NCI-H1694 (cell line): ENCODE results near the gene MYBPH.

ENCODE experiments used
- DNase-seq: peaks from one replicate; lab custom pipeline; 2025; lab: John Stamatoyannopoulos, UW

Gene MYBPH

GRCh38 chr1:203148579-203148978, 27.0 kb downstream of the MYBPH start:
- DNase-seq = no peak

GRCh38 chr1:203148127-203148526, 27.5 kb downstream of the MYBPH start:
- peak; percentile 14 for DNase-seq

- no peak for DNase-seq
Measured at GRCh38 chr1:203147376-203147775, 28.2 kb downstream of the MYBPH start.

GRCh38 chr1:203146537-203146936, 29.1 kb downstream of the MYBPH start:
- no peak for DNase-seq

- DNase-seq = no peak
Measured at GRCh38 chr1:203146042-203146369, 29.6 kb downstream of the MYBPH start.

- DNase-seq = peak; percentile 19
Measured at GRCh38 chr1:203145321-203146041, 30.1 kb downstream of the MYBPH start.

GRCh38 chr1:203144661-203145060, 31.0 kb downstream of the MYBPH start:
- DNase-seq = no peak

- DNase-seq = no peak
Measured at GRCh38 chr1:203143641-203144040, 32.0 kb downstream of the MYBPH start.

- DNase-seq = no peak
Measured at GRCh38 chr1:203142684-203143408, 32.8 kb downstream of the MYBPH start.

- no peak for DNase-seq
Measured at GRCh38 chr1:203142124-203142523, 33.5 kb downstream of the MYBPH start.

- DNase-seq = no peak
Measured at GRCh38 chr1:203140743-203141520, 34.7 kb downstream of the MYBPH start.

GRCh38 chr1:203139976-203140475, 35.6 kb downstream of the MYBPH start:
- no peak for DNase-seq

GRCh38 chr1:203138066-203138465, 37.6 kb downstream of the MYBPH start:
- no peak for DNase-seq

- no peak for DNase-seq
Measured at GRCh38 chr1:203137324-203137723, 38.3 kb downstream of the MYBPH start.

GRCh38 chr1:203136409-203137042, 39.1 kb downstream of the MYBPH start:
- DNase-seq = peak; percentile 34

- DNase-seq = no peak
Measured at GRCh38 chr1:203135636-203136305, 39.9 kb downstream of the MYBPH start.

- DNase-seq = no peak
Measured at GRCh38 chr1:203133970-203134725, 41.5 kb downstream of the MYBPH start.

GRCh38 chr1:203131548-203132200, 44.0 kb downstream of the MYBPH start:
- DNase-seq = no peak

- no peak for DNase-seq
Measured at GRCh38 chr1:203130358-203130985, 45.2 kb downstream of the MYBPH start.
